ENCODE measurements around the gene AKAP17A. TPM values are rescaled to one million over a fixed set of nuclear protein-coding genes. Genes with fewer than 3 reads are reported as not detected.

The AKAP17A gene
- total RNA-seq, 1 experiment from 2014 or later: 20.6 TPM

- in situ Hi-C loops (cut with HindIII; ENCODE audit: low pct_unique_long_range_greater_than_20kb, low sequenced_read_pairs): no loop called here
- no peak for DNase-seq (ENCODE audit: low read depth)
Measured at GRCh38 chrX:1646009-1646408, 54.6 kb downstream of the AKAP17A start.

GRCh38 chrX:1649621-1650020, 58.2 kb downstream of the AKAP17A start:
- no peak for DNase-seq (ENCODE audit: low read depth)
- in situ Hi-C loops (cut with HindIII; ENCODE audit: low pct_unique_long_range_greater_than_20kb, low sequenced_read_pairs): no loop called here

Other genes starting within 250 kb of the AKAP17A start
- 310 and 317 TPM in 2 replicates for gene SLC25A6, start 199.5 kb upstream of the AKAP17A start, total RNA-seq (2014; rRNA removed; shearing (Covaris generic); ENCODE audit: low replicate concordance)
- 50.7 and 51.8 TPM in 2 replicates for gene ASMTL, start 138.7 kb upstream of the AKAP17A start, total RNA-seq (2014; rRNA removed; shearing (Covaris generic); ENCODE audit: low replicate concordance)
- gene P2RY8, start 54.4 kb upstream of the AKAP17A start, total RNA-seq (2014; rRNA removed; shearing (Covaris generic); ENCODE audit: low replicate concordance): not detected in 2 replicates
- not detected in 2 replicates for gene ASMT, start 23.5 kb downstream of the AKAP17A start, total RNA-seq (2014; rRNA removed; shearing (Covaris generic); ENCODE audit: low replicate concordance)

Measured in Caki2 (cell line).